ENCODE measurements around the gene NRIP3.

NRIP3 gene

DNA sequence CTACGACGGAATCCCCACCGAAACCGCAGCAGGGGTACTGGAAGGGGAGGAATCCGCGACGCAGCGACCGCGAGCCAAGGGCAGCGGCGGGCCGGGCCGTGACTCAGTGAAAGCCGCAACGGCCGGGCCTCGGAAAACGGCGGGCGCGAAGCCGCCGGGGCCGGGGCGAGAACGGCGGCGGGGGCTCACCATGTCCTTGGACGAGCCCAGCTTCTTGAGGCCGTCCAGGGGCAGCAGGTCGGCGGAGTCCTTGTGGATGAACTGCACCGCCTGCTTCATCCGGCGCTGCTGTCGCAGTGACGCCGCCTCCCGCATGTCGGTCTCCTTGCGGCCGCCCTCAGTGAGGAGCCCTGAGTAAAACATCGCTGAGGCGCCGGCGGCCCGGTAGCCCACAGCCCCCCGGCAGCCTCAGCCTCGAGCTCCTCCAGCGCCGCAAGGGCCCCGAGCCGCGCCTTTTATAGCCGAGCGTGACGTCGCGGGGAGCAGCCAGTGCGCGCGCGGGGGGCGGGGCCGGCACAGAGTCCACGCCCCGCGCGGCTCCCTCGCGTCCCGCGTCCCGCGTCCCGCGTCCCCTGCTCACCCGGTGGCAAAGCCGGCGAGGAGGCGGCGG lies at the start of gene NRIP3:
NRIP3 (minus strand) TSS at position 429 of the 610 bp plus-strand sequence; CDS start at position 363, 66 bp downstream.
- DNase-seq (ENCODE audit: low read depth): peak; percentile 73

- DNase-seq (ENCODE audit: low read depth): no peak
Observed at GRCh38 chr11:9052316-9052715, 48.5 kb upstream of the NRIP3 start.

GRCh38 chr11:9049959-9050358 lies 46.2 kb upstream of the NRIP3 start:
- no peak for DNase-seq (ENCODE audit: low read depth)

GRCh38 chr11:9047964-9048523 lies 44.2 kb upstream of the NRIP3 start:
- no peak for DNase-seq (ENCODE audit: low read depth)

DNA sequence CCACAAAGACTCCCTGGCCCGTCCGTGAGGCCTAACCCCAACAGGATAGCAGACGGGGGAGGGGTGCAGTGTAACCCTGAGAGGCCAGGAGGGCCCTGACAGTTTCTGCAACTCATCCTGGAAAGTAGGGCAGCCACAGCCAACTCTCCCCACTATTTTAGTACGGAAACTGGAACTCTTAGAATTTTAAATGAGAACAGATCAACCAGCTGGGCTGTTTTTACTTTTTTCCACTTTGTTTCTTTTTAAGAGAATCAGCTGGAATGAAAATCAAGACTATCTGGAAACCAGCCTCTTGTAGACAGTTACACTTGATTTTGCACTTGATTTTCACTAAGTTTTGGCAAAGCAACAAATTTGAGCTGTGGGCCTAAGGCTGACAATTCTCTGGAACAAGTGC lies 42.7 kb upstream of the NRIP3 start:
- no peak for DNase-seq (ENCODE audit: low read depth)

GRCh38 chr11:9042488-9042887 lies 38.7 kb upstream of the NRIP3 start:
- DNase-seq (ENCODE audit: low read depth): no peak

GRCh38 chr11:9041747-9042146 lies 37.9 kb upstream of the NRIP3 start:
- no peak for DNase-seq (ENCODE audit: low read depth)

DNA sequence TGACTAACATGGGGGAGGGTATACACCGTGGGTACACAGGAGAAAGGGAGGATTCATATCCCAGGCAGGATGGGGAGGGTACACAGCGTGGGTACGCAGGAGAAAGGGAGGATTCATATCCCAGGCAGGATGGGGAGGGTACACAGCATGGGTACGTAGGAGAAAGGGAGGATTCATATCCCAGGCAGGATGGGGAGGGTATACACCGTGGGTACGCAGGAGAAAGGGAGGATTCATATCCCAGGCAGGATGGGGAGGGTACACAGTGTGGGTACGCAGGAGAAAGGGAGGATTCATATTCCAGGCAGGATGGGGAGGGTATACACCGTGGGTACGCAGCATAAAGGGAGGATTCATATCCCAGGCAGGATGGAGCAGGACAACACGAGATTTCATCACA lies 36.6 kb upstream of the NRIP3 start:
- DNase-seq (ENCODE audit: low read depth): no peak

- DNase-seq (ENCODE audit: low read depth): no peak
Observed at GRCh38 chr11:9039863-9040262, 36.1 kb upstream of the NRIP3 start.

DNA sequence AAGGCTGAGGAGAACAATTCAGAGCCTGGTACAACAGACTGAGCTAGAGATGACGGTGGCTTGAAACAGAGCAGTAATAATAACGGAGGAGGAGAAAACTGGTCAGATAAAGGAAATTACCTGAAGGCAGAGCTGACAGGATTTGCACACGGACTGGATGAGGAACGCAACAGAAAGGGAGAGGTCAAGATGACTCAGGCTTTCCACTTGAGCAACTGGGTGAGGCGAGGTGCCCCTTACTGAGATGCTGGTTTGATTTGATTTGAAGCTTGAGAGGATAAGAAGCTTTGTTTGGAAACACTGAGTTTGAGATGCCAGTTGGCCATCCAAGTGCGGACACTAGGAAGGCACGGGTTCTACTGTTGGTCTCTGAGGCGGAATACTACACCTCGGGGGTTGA lies 35.4 kb upstream of the NRIP3 start:
- no peak for DNase-seq (ENCODE audit: low read depth)

- DNase-seq (ENCODE audit: low read depth): no peak
Observed at GRCh38 chr11:9038541-9038940, 34.7 kb upstream of the NRIP3 start.

DNA sequence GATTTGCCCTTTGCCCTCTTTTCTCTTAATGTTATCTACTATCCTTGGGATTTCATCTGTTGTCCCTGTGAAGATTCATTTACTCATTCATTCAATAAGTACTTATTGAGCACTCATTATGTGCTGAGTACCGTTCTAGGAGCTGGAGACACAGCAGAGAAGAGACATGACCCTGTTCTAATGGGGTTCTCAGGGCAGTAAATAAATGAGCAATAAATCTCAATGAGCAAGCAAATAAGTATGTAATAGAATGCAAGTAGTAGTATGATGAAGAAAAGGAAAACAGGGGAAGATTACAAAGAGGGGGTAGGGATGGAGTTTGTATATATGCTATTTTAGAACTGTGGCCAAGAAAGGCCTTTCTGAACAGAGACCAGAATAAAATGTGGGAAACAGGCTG lies 34.2 kb upstream of the NRIP3 start:
- DNase-seq (ENCODE audit: low read depth): no peak

- DNase-seq (ENCODE audit: low read depth): no peak
Observed at GRCh38 chr11:9037046-9037780, 33.4 kb upstream of the NRIP3 start.

GRCh38 chr11:9030601-9031000 lies 26.8 kb upstream of the NRIP3 start:
- no peak for DNase-seq (ENCODE audit: low read depth)

DNA sequence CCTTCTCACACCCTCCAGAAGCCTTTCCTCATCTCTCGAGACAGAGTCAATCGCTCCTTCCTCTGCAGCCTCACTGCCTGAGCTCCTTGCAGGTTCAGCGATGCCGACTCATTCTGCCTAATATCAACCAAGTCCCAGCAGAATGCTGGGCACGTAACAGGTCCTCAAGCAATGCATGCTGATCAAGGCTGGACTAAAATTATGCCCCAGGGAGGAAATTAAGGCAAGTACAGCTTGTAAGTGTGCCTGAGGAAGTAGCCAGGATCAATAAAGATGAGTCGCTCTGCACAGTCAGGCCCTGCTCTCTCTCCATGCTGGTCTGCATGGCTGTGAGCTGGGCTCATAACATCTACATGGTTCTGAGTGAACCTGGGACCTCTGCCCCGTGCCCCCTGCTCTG lies 25.6 kb upstream of the NRIP3 start:
- DNase-seq (ENCODE audit: low read depth): no peak

DNA sequence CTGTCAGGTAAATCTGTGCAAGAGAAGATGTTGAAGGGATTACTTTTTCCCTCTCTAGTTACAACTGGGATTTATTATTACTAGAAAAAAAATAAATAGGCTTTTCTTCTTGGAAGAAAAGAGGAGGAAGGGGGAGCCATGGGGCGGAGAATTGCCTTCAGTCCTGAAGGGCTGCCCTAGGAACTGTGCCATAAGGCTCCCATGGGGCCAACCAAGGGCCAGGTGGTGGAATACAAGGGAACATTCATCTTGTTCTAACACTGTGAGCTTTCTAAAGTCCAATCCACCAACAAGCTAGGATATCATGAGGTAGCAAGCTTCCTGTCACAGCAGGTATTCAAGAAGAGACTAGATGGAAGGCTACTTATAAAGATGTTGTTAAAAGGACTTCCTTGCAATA lies 24.8 kb upstream of the NRIP3 start:
- no peak for DNase-seq (ENCODE audit: low read depth)

DNA sequence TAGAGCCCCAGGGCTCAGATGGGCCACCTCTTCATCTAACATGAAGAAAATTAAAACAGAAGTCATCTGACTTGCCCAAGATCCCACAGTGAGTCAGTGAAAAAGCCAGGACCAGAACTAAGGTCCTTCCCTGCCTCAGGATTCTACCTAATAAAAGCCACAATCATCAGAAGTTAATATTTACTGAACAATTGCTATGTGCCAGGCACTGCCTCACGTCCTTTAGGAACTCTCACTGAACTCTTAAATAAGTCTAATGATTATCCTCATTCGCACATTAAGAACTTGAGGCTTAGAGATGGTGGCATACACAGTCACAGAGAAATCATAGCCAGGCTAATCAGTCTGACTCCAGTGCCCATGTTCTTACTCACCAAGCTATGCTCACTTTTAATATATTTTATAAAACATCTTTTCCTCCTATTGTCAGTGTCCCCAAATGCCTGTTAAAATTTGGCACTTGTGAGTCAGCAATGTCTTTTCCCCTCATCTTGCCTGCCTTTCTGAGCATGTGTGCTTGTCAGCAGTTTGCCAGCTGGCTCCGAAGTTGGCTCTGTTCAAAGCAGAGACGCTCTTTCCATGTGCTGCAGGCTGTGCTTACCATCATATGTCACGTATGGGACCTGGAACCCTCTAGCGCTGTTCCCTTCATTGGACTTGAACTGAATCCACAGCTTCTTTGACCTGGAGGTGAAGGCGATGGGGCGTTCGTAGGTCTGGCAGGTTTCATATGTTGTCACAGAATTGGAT lies 21.5 kb upstream of the NRIP3 start:
- DNase-seq (ENCODE audit: low read depth): no peak

GRCh38 chr11:9022961-9023680 lies 19.3 kb upstream of the NRIP3 start:
- DNase-seq (ENCODE audit: low read depth): no peak

- DNase-seq (ENCODE audit: low read depth): no peak
Observed at GRCh38 chr11:9020916-9021315, 17.1 kb upstream of the NRIP3 start.

- no peak for DNase-seq (ENCODE audit: low read depth)
Observed at GRCh38 chr11:9019861-9020260, 16.1 kb upstream of the NRIP3 start.

DNA sequence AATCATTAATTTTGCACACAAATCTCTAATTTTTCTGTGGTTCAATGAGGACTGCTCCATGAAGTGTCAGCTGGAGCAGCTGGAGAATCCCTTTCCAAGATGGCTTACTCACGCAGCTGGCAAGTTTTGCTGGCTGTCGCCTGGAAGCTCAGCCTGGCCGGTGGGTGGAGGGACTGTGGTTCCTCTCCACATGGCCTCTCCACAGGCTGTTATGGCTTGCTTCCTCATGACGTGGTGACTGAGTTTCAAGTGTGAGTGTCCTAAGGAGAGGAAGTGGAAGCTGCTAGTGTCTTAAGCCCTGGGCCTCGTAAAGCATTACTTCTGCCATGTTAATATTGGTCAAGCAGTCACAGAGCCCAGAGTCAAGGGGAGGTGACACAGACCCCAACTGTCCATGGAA lies 14.0 kb upstream of the NRIP3 start:
- no peak for DNase-seq (ENCODE audit: low read depth)

GRCh38 chr11:9016916-9017642 lies 13.3 kb upstream of the NRIP3 start:
- no peak for DNase-seq (ENCODE audit: low read depth)

All from activated T-cell treated with anti-CD3 and anti-CD28 coated beads for 1 hour (primary cell).